Astrocyte (in vitro differentiated cells and primary cell): Measurements from ENCODE around the gene SORL1. TPM values are rescaled to one million over a fixed set of nuclear protein-coding genes. Genes with fewer than 3 reads are reported as not detected.

ENCODE experiments used
- DNase-seq: peaks from one replicate; pipeline ENCODE4 v3.0.0-alpha.2; 2010; ENCODE audit warnings: low read depth
- FAIRE-seq: peaks from 2 replicates; lab custom pipeline; 2011; peaks lifted over from hg19 to GRCh38; lab: Jason Lieb, UNC
- H2AFZ ChIP-seq: 2 replicates; pipeline ENCODE4 v1.6.0; 2012; ENCODE audit warnings: low read depth, low read length, inconsistent platforms
- H3K27ac ChIP-seq: 2 replicates; pipeline ENCODE4 v1.5.1; 2011; ENCODE audit warnings: low read depth, low read length, inconsistent platforms
- H3K27me3 ChIP-seq: 2 replicates; pipeline ENCODE4 v1.6.0; 2011; ENCODE audit warnings: low read length, inconsistent platforms; ENCODE audit not compliant: insufficient read depth
- H3K36me3 ChIP-seq: 2 replicates; pipeline ENCODE4 v1.5.1; 2011; ENCODE audit warnings: low read length, inconsistent platforms; ENCODE audit not compliant: insufficient read depth
- H3K4me1 ChIP-seq: 2 replicates; pipeline ENCODE4 v1.5.1; 2011; ENCODE audit warnings: low read length, inconsistent platforms; ENCODE audit not compliant: insufficient read depth
- H3K4me2 ChIP-seq: 2 replicates; pipeline ENCODE4 v1.6.0; 2012; ENCODE audit warnings: low read length, inconsistent platforms
- H3K4me3 ChIP-seq: 2 replicates; pipeline ENCODE4 v1.5.1; 2011; ENCODE audit warnings: low read depth, mild to moderate bottlenecking, low read length, inconsistent platforms; ENCODE audit not compliant: insufficient read depth
- H3K79me2 ChIP-seq: 2 replicates; pipeline ENCODE4 v1.6.0; 2012; ENCODE audit warnings: mild to moderate bottlenecking, low read length, inconsistent platforms; ENCODE audit not compliant: insufficient read depth
- H3K9ac ChIP-seq: 2 replicates; pipeline ENCODE4 v1.6.0; 2012; ENCODE audit warnings: mild to moderate bottlenecking, low read length, inconsistent platforms
- H3K9me3 ChIP-seq: 2 replicates; pipeline ENCODE4 v1.5.1; 2012; ENCODE audit warnings: low read depth, mild to moderate bottlenecking, low read length, inconsistent platforms; ENCODE audit not compliant: insufficient read depth
- H4K20me1 ChIP-seq: 2 replicates; pipeline ENCODE4 v1.6.0; 2012; ENCODE audit warnings: low read length, inconsistent platforms; ENCODE audit not compliant: insufficient read depth
- H3K27ac Mint-ChIP-seq: one replicate; pipeline ENCODE4 v1.8.0; 2021; ENCODE audit warnings: mild to moderate bottlenecking, mixed read lengths; ENCODE audit not compliant: unreplicated experiment
- H3K27me3 Mint-ChIP-seq: one replicate; pipeline ENCODE4 v1.8.0; 2021; ENCODE audit warnings: low read depth, mixed read lengths; ENCODE audit not compliant: unreplicated experiment
- H3K36me3 Mint-ChIP-seq: one replicate; pipeline ENCODE4 v1.8.0; 2021; ENCODE audit warnings: low read depth, mixed read lengths; ENCODE audit not compliant: unreplicated experiment
- H3K4me1 Mint-ChIP-seq: one replicate; pipeline ENCODE4 v1.8.0; 2021; ENCODE audit warnings: low read depth, mixed read lengths; ENCODE audit not compliant: unreplicated experiment
- H3K4me3 Mint-ChIP-seq: one replicate; pipeline ENCODE4 v1.8.0; 2021; ENCODE audit warnings: mild to moderate bottlenecking, moderate library complexity, mixed read lengths; ENCODE audit not compliant: unreplicated experiment
- H3K9me3 Mint-ChIP-seq: one replicate; pipeline ENCODE4 v1.8.0; 2021; ENCODE audit warnings: mild to moderate bottlenecking, mixed read lengths; ENCODE audit not compliant: unreplicated experiment
- EZH2 ChIP-seq: IDR thresholded peaks from 2 replicates; pipeline ENCODE4 v1.6.1; 2012; ENCODE audit warnings: mild to moderate bottlenecking, low read length, inconsistent platforms; ENCODE audit not compliant: insufficient read depth
- total RNA-seq: library from RNA; stranded (reverse); gene quantifications from 2 replicates; pipeline ENCODE4 v1.2.1, GENCODE V29; 2021
- TF ChIP-seq, protein P1 (sequence below): IDR thresholded peaks from 2 replicates; pipeline ENCODE4 v1.5.1; 2011; ENCODE audit warnings: low read depth, mild to moderate bottlenecking, inconsistent platforms, low read length, moderate library complexity; ENCODE audit not compliant: insufficient read depth

Gene SORL1
- total RNA-seq, 1 donor from 2014 or later = 4.1 TPM

GRCh38 chr11:121514432-121515334 is 62.6 kb downstream of the SORL1 start:
- Histone ChIP-seq H3K27me3 (peaks cover 3% of the 10 kb centered on the region), H3K9ac (no peak overlapping the region), H3K4me3 (no peak overlapping the region), H3K36me3 (no peaks in the 10 kb centered on the region), H3K4me1 (no peaks in the 10 kb centered on the region), H2AFZ (no peak overlapping the region), H3K79me2 (no peaks in the 10 kb centered on the region), H3K9me3 (no peaks in the 10 kb centered on the region), H3K27ac (no peak overlapping the region), H4K20me1 (no peaks in the 10 kb centered on the region), H3K4me2 (no peak overlapping the region)
- H3K27ac Mint-ChIP-seq = no peak overlapping the region
- no peaks in the 10 kb centered on the region for H3K9me3 Mint-ChIP-seq
- TF ChIP-seq EZH2 = no peak
- TF ChIP-seq, protein P1, sequence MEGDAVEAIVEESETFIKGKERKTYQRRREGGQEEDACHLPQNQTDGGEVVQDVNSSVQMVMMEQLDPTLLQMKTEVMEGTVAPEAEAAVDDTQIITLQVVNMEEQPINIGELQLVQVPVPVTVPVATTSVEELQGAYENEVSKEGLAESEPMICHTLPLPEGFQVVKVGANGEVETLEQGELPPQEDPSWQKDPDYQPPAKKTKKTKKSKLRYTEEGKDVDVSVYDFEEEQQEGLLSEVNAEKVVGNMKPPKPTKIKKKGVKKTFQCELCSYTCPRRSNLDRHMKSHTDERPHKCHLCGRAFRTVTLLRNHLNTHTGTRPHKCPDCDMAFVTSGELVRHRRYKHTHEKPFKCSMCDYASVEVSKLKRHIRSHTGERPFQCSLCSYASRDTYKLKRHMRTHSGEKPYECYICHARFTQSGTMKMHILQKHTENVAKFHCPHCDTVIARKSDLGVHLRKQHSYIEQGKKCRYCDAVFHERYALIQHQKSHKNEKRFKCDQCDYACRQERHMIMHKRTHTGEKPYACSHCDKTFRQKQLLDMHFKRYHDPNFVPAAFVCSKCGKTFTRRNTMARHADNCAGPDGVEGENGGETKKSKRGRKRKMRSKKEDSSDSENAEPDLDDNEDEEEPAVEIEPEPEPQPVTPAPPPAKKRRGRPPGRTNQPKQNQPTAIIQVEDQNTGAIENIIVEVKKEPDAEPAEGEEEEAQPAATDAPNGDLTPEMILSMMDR = no peak
- no peak for FAIRE-seq
- H3K27me3 Mint-ChIP-seq = no peaks in the 10 kb centered on the region
- DNase-seq = no peak
- H3K4me1 Mint-ChIP-seq = no peaks in the 10 kb centered on the region
- H3K4me3 Mint-ChIP-seq = no peak overlapping the region
- H3K36me3 Mint-ChIP-seq = no peaks in the 10 kb centered on the region

GRCh38 chr11:121515335-121515671 is 63.2 kb downstream of the SORL1 start:
- Mint-ChIP-seq H3K9me3 (no peaks in the 10 kb centered on the region), H3K27ac (no peak overlapping the region), H3K4me1 (no peaks in the 10 kb centered on the region), H3K27me3 (no peaks in the 10 kb centered on the region), H3K36me3 (no peaks in the 10 kb centered on the region), H3K4me3 (no peak overlapping the region)
- Histone ChIP-seq H3K9me3 (no peaks in the 10 kb centered on the region), H3K27ac (no peak overlapping the region), H2AFZ (no peak overlapping the region), H3K4me3 (no peak overlapping the region), H4K20me1 (no peaks in the 10 kb centered on the region), H3K36me3 (no peaks in the 10 kb centered on the region), H3K27me3 (peaks cover 3% of the 10 kb centered on the region), H3K4me1 (no peaks in the 10 kb centered on the region), H3K9ac (no peak overlapping the region), H3K4me2 (no peak overlapping the region), H3K79me2 (no peaks in the 10 kb centered on the region)
- no peak for DNase-seq
- FAIRE-seq = no peak
- TF ChIP-seq, protein P1 = no peak
- no peak for TF ChIP-seq EZH2

GRCh38 chr11:121517996-121518395 is 65.9 kb downstream of the SORL1 start:
- Mint-ChIP-seq H3K36me3 (no peaks in the 10 kb centered on the region), H3K4me3 (no peak overlapping the region), H3K4me1 (peaks cover 14% of the 10 kb centered on the region), H3K9me3 (no peaks in the 10 kb centered on the region), H3K27ac (no peak overlapping the region), H3K27me3 (no peaks in the 10 kb centered on the region)
- Histone ChIP-seq H3K79me2 (no peaks in the 10 kb centered on the region), H3K4me2 (no peak overlapping the region), H3K9ac (no peak overlapping the region), H3K4me1 (no peaks in the 10 kb centered on the region), H3K27me3 (no peaks in the 10 kb centered on the region), H3K9me3 (no peaks in the 10 kb centered on the region), H3K4me3 (no peak overlapping the region), H2AFZ (no peak overlapping the region), H3K36me3 (no peaks in the 10 kb centered on the region), H3K27ac (no peak overlapping the region), H4K20me1 (no peaks in the 10 kb centered on the region)
- no peak for DNase-seq
- no peak for FAIRE-seq
- no peak for TF ChIP-seq EZH2
- TF ChIP-seq, protein P1 = no peak
